ENCODE results near the gene CDC20. TPM values are rescaled to one million over a fixed set of nuclear protein-coding genes. Genes with fewer than 3 reads are reported as not detected.

Gene CDC20
- total RNA-seq, 1 donor from 2014 or later = 0.99 TPM

DNA sequence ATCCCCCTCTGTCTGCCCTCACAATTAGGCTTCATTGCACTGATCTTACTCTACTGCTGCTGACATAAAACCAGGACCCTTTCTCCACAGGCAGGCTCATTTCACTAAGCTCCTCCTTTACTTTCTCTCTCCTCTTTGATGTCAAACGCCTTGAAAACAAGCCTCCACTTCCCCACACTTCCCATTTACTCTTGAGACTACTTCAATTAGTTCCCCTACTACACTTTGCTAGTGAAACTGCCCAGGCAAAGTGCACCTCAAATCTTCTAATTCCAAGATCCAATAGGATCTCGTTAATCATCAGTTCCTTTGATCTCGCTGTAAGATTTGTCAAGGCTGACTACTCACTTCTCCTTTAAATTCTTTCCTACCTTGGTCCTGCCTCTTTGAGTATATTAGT, 5.9 kb upstream of the CDC20 start:
- no peak for DNase-seq
- Histone ChIP-seq H3K4me1 (peaks cover 29% of the 10 kb centered on the region), H3K4me3 (no peak overlapping the region), H3K27ac (replicated peaks) (no peak overlapping the region), H3K27me3 (ENCODE audit: low read depth) (no peaks in the 10 kb centered on the region), H3K36me3 (no peaks in the 10 kb centered on the region), H3K9me3 (replicated peaks) (no peaks in the 10 kb centered on the region)
- TF ChIP-seq, protein P1, sequence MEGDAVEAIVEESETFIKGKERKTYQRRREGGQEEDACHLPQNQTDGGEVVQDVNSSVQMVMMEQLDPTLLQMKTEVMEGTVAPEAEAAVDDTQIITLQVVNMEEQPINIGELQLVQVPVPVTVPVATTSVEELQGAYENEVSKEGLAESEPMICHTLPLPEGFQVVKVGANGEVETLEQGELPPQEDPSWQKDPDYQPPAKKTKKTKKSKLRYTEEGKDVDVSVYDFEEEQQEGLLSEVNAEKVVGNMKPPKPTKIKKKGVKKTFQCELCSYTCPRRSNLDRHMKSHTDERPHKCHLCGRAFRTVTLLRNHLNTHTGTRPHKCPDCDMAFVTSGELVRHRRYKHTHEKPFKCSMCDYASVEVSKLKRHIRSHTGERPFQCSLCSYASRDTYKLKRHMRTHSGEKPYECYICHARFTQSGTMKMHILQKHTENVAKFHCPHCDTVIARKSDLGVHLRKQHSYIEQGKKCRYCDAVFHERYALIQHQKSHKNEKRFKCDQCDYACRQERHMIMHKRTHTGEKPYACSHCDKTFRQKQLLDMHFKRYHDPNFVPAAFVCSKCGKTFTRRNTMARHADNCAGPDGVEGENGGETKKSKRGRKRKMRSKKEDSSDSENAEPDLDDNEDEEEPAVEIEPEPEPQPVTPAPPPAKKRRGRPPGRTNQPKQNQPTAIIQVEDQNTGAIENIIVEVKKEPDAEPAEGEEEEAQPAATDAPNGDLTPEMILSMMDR (IDR thresholded peaks at IDR 0.05; ENCODE audit: borderline replicate concordance) = no peak
- intact Hi-C loops (cut with micrococcal nuclease) = no loop called here

DNA sequence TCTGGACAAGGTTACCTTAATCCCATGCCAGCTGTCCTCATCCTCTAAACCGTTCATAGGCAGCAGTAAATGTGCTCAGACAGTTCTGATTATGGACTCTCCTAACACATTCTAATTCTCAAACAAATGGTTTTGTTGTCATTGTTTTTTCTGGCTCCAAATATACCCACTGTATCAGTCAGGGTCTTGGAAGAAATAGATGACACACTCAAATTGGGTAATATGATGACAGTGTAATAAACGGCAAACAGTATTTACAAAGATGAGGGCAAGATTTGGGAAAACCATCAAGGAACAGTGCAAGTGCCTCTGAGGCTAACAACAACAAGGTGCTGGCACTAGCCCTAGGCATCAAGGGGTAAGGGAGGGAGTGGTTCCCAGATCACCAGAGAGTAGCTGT, 4.3 kb upstream of the CDC20 start:
- H3K27me3 ChIP-seq (ENCODE audit: low read depth) = no peaks in the 10 kb centered on the region
- no peak overlapping the region for H3K27ac ChIP-seq (replicated peaks)
- no peaks in the 10 kb centered on the region for H3K9me3 ChIP-seq (replicated peaks)
- H3K36me3 ChIP-seq = no peaks in the 10 kb centered on the region
- TF ChIP-seq, protein P1 (IDR thresholded peaks at IDR 0.05; ENCODE audit: borderline replicate concordance) = no peak
- no peak for DNase-seq
- intact Hi-C loops (cut with micrococcal nuclease) = no loop called here
- peaks cover 27% of the 10 kb centered on the region for H3K4me1 ChIP-seq
- no peak overlapping the region for H3K4me3 ChIP-seq

DNA sequence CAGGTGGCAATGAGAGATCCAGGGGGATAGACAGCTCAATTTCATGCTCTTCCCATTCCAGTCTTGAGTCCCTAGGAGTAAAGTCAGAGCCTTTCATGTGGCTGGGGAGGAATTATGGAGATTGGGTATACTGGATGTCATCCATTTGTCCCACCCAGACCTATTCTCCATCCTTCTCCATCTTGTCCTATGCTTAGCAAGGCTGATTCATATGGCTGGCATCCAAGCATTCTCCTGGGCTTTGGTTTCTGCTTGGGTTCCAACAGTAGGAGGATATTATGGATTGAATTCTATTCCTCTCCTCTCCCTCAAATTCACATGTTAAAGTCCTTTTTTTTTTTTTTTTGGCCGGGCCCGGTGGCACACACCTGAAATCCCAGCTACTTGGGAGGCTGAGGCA, 3.8 kb upstream of the CDC20 start:
- no peaks in the 10 kb centered on the region for H3K27me3 ChIP-seq (ENCODE audit: low read depth)

DNA sequence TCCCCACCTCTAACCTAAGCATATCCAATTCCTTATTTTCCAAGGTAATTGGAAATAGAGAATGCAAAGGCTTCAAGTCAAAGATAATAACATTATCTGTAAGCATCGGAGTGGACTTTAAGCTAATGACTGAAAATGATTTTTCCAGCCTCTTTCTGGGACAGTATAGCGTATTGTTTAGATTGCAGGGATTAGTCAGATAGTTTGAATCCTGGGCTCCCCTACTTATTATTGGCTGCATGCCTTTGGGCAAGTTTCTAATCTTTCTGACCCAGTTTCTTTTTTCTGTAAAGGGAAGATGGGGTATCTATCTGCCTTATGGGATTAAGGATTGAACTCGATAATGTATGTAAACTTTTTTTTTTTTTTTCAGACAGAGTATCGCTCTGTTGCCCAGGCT, 1.5 kb upstream of the CDC20 start:
- Histone ChIP-seq H3K4me3 (no peak overlapping the region), H3K9me3 (replicated peaks) (no peaks in the 10 kb centered on the region), H3K36me3 (peaks cover 15% of the 10 kb centered on the region), H3K27ac (replicated peaks) (no peak overlapping the region), H3K27me3 (ENCODE audit: low read depth) (no peaks in the 10 kb centered on the region), H3K4me1 (peaks cover 19% of the 10 kb centered on the region)
- DNase-seq = no peak
- TF ChIP-seq, protein P1 (IDR thresholded peaks at IDR 0.05; ENCODE audit: borderline replicate concordance) = no peak
- intact Hi-C loops (cut with micrococcal nuclease) = no loop called here

More for the DNA sequence above, 3.8 kb upstream of the CDC20 start:
- intact Hi-C loops (cut with micrococcal nuclease) = no loop called here
- H3K9me3 ChIP-seq (replicated peaks) = no peaks in the 10 kb centered on the region
- H3K4me3 ChIP-seq = no peak overlapping the region
- no peak overlapping the region for H3K27ac ChIP-seq (replicated peaks)
- DNase-seq = no peak
- TF ChIP-seq, protein P1 (IDR thresholded peaks at IDR 0.05; ENCODE audit: borderline replicate concordance) = no peak
- peaks cover 24% of the 10 kb centered on the region for H3K4me1 ChIP-seq
- H3K36me3 ChIP-seq = no peaks in the 10 kb centered on the region

DNA sequence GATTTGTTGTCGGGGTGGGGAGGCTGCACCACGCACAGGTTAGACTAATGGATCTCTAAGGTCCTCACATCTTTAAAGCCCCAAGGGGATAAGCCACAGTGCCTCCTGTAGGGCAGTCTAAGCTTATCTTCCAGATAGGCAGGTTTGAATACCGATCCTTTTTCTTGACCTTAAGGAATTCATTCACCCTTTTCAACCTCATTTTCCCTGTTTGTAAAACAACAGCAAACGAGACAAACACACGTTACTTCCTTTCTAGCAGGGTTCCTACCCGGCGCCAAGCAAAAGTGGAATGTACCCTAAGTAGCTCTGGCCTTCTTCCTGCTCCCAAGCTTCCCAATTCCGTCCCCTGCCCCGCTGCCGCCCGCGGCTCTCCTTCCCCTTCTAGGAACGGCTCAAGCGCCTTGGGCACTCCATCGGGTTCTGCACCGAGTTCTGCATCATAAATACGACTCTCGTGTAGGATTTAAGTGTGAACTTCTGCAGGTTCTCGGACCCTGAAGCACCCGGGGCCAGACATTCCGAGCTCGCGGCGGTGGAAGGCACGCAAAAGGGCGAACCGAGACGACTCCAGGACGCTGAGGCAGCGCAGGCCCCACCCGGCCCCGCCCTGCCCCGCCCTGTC, 548 bp upstream of the CDC20 start:
- no peaks in the 10 kb centered on the region for H3K9me3 ChIP-seq (replicated peaks)
- H3K36me3 ChIP-seq = peaks cover 25% of the 10 kb centered on the region
- peak overlapping the region; percentile 97 for H3K27ac ChIP-seq (replicated peaks)
- H3K27me3 ChIP-seq (ENCODE audit: low read depth) = no peaks in the 10 kb centered on the region
- H3K4me1 ChIP-seq = peaks cover 19% of the 10 kb centered on the region
- TF ChIP-seq, protein P1 (IDR thresholded peaks at IDR 0.05; ENCODE audit: borderline replicate concordance) = peak; percentile 49
- intact Hi-C loops (cut with micrococcal nuclease) = no loop called here
- no peak for DNase-seq
- H3K4me3 ChIP-seq = peak overlapping the region; percentile 76

Data from left ventricle myocardium inferior (tissue), 1 donor.